Measurements from ENCODE around the gene OR1M1. TPM values are rescaled to one million over a fixed set of nuclear protein-coding genes. Genes with fewer than 3 reads are reported as not detected.

The OR1M1 gene, protein sequence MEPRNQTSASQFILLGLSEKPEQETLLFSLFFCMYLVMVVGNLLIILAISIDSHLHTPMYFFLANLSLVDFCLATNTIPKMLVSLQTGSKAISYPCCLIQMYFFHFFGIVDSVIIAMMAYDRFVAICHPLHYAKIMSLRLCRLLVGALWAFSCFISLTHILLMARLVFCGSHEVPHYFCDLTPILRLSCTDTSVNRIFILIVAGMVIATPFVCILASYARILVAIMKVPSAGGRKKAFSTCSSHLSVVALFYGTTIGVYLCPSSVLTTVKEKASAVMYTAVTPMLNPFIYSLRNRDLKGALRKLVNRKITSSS
- total RNA-seq (not detected), polyA plus RNA-seq (under 1 TPM; 0.02 to 0.04 TPM)
- long read RNA-seq, donor 1 = 0 reads
- long read RNA-seq, donor 2 = 0 reads
- long read RNA-seq, donor 3 = 0 reads
- long read RNA-seq, donor 4 = 0 reads
- long read RNA-seq, donor 5 = 0 reads

DNA sequence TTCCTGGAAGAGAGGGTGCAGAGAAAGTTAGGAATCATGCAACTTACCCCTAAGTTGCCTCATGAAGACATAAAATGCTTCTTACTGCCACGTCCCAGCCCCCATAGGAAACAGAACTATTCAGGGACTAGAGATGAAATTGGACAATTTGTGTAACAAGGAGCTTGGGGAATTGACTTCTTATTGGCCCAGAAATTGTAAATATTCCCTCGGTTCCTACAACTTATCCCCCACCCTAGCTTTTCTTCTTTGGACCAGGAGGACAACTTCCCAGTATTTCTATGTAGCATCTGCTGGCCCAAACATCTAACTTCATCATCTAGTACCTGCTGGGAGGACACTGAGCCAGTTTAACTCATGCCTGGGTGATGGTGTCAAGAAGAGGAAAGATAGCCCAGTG lies at the start of gene OR1M1:
Gene OR1M1, plus strand, starts transcription at position 301 of the 400 bp plus-strand sequence. CDS start 6,184 bp downstream, outside the sequence.
- Histone ChIP-seq H3K9me3 (ENCODE audit: control insufficient read depth in 4 of 4, insufficient read depth in 3 of 4, low read length in 3 of 4) (no peaks in the 10 kb centered on the region), H3K27ac (ENCODE audit: low read depth in 1 of 2, low read length in 1 of 2) (no peak within 1 kb of the TSS), H3K4me3 (no peak within 1 kb of the TSS), H3K9ac (ENCODE audit: insufficient read depth in 1 of 2, low read length in 2 of 2) (no peak within 1 kb of the TSS), H3K27me3 (ENCODE audit: control insufficient read depth in 3 of 3, insufficient read depth in 3 of 3, low read length in 2 of 3) (no peaks in the 10 kb centered on the region), H3K4me1 (ENCODE audit: control insufficient read depth in 5 of 5, insufficient read depth in 5 of 5, low read length in 5 of 5) (no peaks in the 10 kb centered on the region), H3K36me3 (ENCODE audit: control insufficient read depth in 4 of 4, insufficient read depth in 4 of 4, low read length in 4 of 4) (no peaks in the 10 kb centered on the region)
- TF ChIP-seq, protein P1, sequence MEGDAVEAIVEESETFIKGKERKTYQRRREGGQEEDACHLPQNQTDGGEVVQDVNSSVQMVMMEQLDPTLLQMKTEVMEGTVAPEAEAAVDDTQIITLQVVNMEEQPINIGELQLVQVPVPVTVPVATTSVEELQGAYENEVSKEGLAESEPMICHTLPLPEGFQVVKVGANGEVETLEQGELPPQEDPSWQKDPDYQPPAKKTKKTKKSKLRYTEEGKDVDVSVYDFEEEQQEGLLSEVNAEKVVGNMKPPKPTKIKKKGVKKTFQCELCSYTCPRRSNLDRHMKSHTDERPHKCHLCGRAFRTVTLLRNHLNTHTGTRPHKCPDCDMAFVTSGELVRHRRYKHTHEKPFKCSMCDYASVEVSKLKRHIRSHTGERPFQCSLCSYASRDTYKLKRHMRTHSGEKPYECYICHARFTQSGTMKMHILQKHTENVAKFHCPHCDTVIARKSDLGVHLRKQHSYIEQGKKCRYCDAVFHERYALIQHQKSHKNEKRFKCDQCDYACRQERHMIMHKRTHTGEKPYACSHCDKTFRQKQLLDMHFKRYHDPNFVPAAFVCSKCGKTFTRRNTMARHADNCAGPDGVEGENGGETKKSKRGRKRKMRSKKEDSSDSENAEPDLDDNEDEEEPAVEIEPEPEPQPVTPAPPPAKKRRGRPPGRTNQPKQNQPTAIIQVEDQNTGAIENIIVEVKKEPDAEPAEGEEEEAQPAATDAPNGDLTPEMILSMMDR (IDR thresholded peaks at IDR 0.05; ENCODE audit: control extremely low read depth, extremely low read depth) = no peak
- no peak for ATAC-seq (ENCODE audit: insufficient read depth, low FRiP score)
- WGBS, 2 donors = 58 to 62% methylated on average over 2 of the region's 2 CpGs
- DNase-seq = no peak

GRCh38 chr19:9037400-9038062 lies 49.3 kb upstream of the OR1M1 start:
- ATAC-seq (ENCODE audit: insufficient read depth, low FRiP score) (no peak), DNase-seq (no peak)
- TF ChIP-seq, protein P1 (IDR thresholded peaks at IDR 0.05; ENCODE audit: control extremely low read depth, extremely low read depth) = no peak
- H3K36me3 ChIP-seq (ENCODE audit: control insufficient read depth in 4 of 4, insufficient read depth in 4 of 4, low read length in 4 of 4) = no peaks in the 10 kb centered on the region
- H3K9ac ChIP-seq (ENCODE audit: insufficient read depth in 1 of 2, low read length in 2 of 2) = no peak overlapping the region
- no peaks in the 10 kb centered on the region for H3K4me1 ChIP-seq (ENCODE audit: control insufficient read depth in 5 of 5, insufficient read depth in 5 of 5, low read length in 5 of 5)
- peaks cover 0 to 1% (median 0%) of the 10 kb centered on the region in 4 donors for H3K9me3 ChIP-seq (ENCODE audit: control insufficient read depth in 4 of 4, insufficient read depth in 3 of 4, low read length in 3 of 4)
- H3K27me3 ChIP-seq (ENCODE audit: control insufficient read depth in 3 of 3, insufficient read depth in 3 of 3, low read length in 2 of 3) = no peaks in the 10 kb centered on the region
- no peak overlapping the region for H3K4me3 ChIP-seq
- H3K27ac ChIP-seq (ENCODE audit: low read depth in 1 of 2, low read length in 1 of 2) = no peak overlapping the region
- WGBS, 2 donors = 86 to 88% methylated on average over 8 of the region's 8 CpGs

- Histone ChIP-seq H3K36me3 (ENCODE audit: control insufficient read depth in 4 of 4, insufficient read depth in 4 of 4, low read length in 4 of 4) (no peaks in the 10 kb centered on the region), H3K9me3 (ENCODE audit: control insufficient read depth in 4 of 4, insufficient read depth in 3 of 4, low read length in 3 of 4) (peaks cover 0 to 1% (median 0%) of the 10 kb centered on the region in 4 donors), H3K4me1 (ENCODE audit: control insufficient read depth in 5 of 5, insufficient read depth in 5 of 5, low read length in 5 of 5) (no peaks in the 10 kb centered on the region), H3K9ac (ENCODE audit: insufficient read depth in 1 of 2, low read length in 2 of 2) (no peak overlapping the region), H3K27me3 (ENCODE audit: control insufficient read depth in 3 of 3, insufficient read depth in 3 of 3, low read length in 2 of 3) (no peaks in the 10 kb centered on the region), H3K4me3 (no peak overlapping the region), H3K27ac (ENCODE audit: low read depth in 1 of 2, low read length in 1 of 2) (no peak overlapping the region)
- 70 to 83% methylated on average over 5 of the region's 5 CpGs for WGBS, 2 donors
- no peak for ATAC-seq (ENCODE audit: insufficient read depth, low FRiP score)
- TF ChIP-seq, protein P1 (IDR thresholded peaks at IDR 0.05; ENCODE audit: control extremely low read depth, extremely low read depth) = no peak
- no peak for DNase-seq
Observed at GRCh38 chr19:9039728-9040127, 47.1 kb upstream of the OR1M1 start.
